Skeletal muscle satellite cell (primary cell): ENCODE data around the gene LAPTM4A.

ENCODE experiments used
- H3K27me3 ChIP-seq: 2 replicates; pipeline ENCODE4 v1.7.0; 2013; ENCODE audit warnings: low read length; ENCODE audit not compliant: control insufficient read depth, insufficient read depth
- H3K36me3 ChIP-seq: 2 replicates; pipeline ENCODE4 v1.7.0; 2013; ENCODE audit warnings: mild to moderate bottlenecking, control low read depth, low read length; ENCODE audit not compliant: insufficient read depth
- H3K4me1 ChIP-seq: 2 replicates; pipeline ENCODE4 v1.7.0; 2013; ENCODE audit warnings: low read length; ENCODE audit not compliant: control insufficient read depth, insufficient read depth
- H3K4me2 ChIP-seq: 2 replicates; pipeline ENCODE4 v1.7.0; 2013; ENCODE audit warnings: mild to moderate bottlenecking, low read length
- H3K4me3 ChIP-seq: 2 replicates; pipeline ENCODE4 v1.7.0; 2013; ENCODE audit warnings: low read length
- H3K9ac ChIP-seq: 2 replicates; pipeline ENCODE4 v1.7.0; 2013; ENCODE audit warnings: mild to moderate bottlenecking, low read depth, low read length, moderate library complexity
- H3K9me3 ChIP-seq: replicated peaks from 2 replicates; pipeline ENCODE4 v1.7.0; 2013; ENCODE audit warnings: mild to moderate bottlenecking, control low read depth, low read length

The LAPTM4A gene

GRCh38 chr2:20012282-20013125, 38.9 kb downstream of the LAPTM4A start, which contains the start of gene MATN3:
Gene MATN3 (minus strand): TSS chr2:20012668. CDS start chr2:20012631, 37 bp downstream.
- Histone ChIP-seq H3K36me3 (no peaks in the 10 kb centered on the region), H3K9ac (peak within 1 kb of the TSS; percentile 84), H3K4me1 (peaks cover 8% of the 10 kb centered on the region), H3K27me3 (peaks cover 10% of the 10 kb centered on the region), H3K4me2 (peak within 1 kb of the TSS; percentile 92), H3K9me3 (no peaks in the 10 kb centered on the region), H3K4me3 (peak within 1 kb of the TSS; percentile 73)

GRCh38 chr2:20012032-20012281, 39.5 kb downstream of the LAPTM4A start:
- no peaks in the 10 kb centered on the region for H3K9me3 ChIP-seq
- H3K4me3 ChIP-seq, result peak overlapping the region; percentile 73
- H3K4me1 ChIP-seq, result peaks cover 8% of the 10 kb centered on the region
- H3K36me3 ChIP-seq, result no peaks in the 10 kb centered on the region
- peak overlapping the region; percentile 92 for H3K4me2 ChIP-seq
- peak overlapping the region; percentile 84 for H3K9ac ChIP-seq
- H3K27me3 ChIP-seq, result peaks cover 10% of the 10 kb centered on the region

DNA sequence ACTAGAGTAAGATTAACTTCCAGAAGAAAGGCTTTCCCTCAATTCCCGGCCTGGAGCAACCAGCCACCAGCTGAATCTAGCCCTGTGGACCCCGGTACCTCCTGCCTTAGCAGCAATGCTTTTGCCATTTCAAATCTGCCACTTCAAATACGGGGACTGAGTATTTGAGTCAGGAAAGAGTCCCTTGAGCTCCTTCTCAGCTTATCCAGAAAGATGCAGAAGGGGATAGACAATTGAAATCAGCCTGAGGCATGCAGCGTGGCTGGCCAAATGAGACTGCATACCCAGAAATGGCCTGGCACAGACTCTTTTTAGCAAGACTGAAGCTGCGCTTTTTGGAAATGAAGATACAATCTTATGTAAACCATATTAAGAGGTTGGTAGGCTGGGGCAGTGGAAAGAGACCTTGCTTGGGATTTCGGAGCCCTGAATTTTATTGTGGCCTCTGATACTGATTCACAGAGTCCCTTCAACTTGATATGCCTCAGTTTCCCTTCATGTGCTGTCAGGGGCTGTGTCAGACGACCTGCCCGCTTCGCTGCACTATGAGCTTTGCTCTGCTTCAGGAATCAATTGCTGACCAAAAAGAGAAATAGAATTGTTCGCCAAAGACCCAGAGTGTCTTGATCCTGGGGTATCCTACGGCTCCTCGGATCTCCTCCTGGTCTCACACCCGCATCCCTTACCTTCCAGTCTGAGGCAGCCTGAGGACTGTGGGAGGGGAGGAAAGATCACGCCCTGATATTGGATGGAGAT, 40.0 kb downstream of the LAPTM4A start:
- Histone ChIP-seq H3K9me3 (no peaks in the 10 kb centered on the region), H3K4me3 (no peak overlapping the region), H3K9ac (peak overlapping the region; percentile 84)

DNA sequence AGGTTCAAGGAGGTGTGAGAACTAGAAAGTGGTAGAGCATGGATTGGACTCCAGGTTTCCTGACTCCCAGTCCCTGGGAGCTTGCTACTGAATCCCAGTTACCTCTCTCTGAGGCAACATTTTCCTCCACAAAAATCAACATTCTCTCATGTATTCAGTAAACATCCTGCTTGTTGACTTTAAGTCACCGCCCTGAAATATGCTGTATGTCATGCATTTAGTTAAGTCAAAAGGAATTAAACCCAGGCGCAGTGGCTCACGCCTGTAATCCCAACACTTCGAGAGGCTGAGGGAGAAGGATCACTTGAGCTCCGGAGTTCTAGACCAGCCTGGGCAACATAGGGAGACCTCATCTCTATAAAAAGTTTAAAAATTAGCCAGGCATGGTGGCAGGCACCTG, 42.7 kb downstream of the LAPTM4A start:
- no peak overlapping the region for H3K9ac ChIP-seq
- H3K4me3 ChIP-seq, result no peak overlapping the region
- H3K27me3 ChIP-seq, result peaks cover 10% of the 10 kb centered on the region
- H3K4me1 ChIP-seq, result peaks cover 8% of the 10 kb centered on the region
- no peaks in the 10 kb centered on the region for H3K9me3 ChIP-seq
- H3K4me2 ChIP-seq, result no peak overlapping the region
- no peaks in the 10 kb centered on the region for H3K36me3 ChIP-seq

More for the DNA sequence above, 40.0 kb downstream of the LAPTM4A start:
- peak overlapping the region; percentile 92 for H3K4me2 ChIP-seq
- H3K36me3 ChIP-seq, result no peaks in the 10 kb centered on the region
- H3K4me1 ChIP-seq, result peaks cover 8% of the 10 kb centered on the region
- H3K27me3 ChIP-seq, result peaks cover 10% of the 10 kb centered on the region

DNA sequence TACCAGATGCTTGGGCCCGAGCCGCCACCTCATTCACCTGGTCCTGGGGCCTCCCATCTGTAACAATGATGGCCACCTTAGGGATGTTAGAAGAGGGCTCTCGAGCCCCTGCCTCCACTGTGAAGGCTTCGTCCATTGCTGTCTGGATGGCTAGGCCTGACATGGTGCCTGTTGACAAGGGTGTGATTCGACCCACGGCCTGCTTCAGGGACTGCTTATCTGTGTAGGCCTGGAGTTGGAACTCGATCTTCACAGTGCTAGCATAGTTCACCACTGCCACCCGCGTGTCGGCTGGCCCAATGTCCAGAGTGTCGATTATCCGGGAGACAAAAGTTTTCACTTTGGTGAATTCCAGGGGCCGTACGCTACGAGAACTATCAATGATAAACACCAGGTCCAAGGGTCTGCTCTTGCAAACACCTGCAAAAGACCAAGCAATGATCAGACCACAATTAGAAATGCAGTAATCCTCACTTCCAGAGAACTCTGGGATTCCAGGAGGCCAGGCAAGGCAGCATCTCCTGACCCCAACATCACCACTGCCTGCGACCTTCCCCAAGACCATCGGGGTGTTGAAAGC, 45.4 kb downstream of the LAPTM4A start:
- no peaks in the 10 kb centered on the region for H3K27me3 ChIP-seq
- no peak overlapping the region for H3K4me2 ChIP-seq
- no peaks in the 10 kb centered on the region for H3K36me3 ChIP-seq
- no peaks in the 10 kb centered on the region for H3K9me3 ChIP-seq
- no peak overlapping the region for H3K4me3 ChIP-seq
- H3K9ac ChIP-seq, result no peak overlapping the region
- H3K4me1 ChIP-seq, result no peaks in the 10 kb centered on the region

DNA sequence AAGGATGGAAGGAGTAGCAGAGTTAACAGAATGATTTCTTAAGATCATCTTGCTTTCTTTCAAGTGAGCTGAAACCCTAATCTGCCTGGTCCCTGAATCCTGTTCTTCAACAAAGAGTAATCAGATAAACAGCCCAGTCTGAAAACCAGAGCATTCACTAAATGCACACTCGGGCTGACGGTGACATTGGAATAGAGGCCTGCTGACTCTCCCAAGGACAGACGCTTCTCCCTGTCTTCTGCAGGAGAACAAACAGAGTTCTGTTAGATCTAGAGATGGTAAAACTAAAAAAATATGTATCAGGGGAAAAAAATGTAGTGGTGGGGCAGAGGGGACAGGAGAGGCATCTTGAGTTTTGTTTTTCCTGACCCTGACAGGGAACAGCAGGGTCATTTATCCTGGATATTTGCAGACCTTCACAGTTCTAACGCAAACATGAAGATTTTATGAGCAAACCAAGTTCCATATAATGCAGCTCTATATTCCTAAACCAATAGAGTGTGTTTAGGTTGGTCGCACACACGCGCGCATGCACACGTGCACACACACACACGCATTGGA, 46.3 kb downstream of the LAPTM4A start:
- H3K9ac ChIP-seq, result no peak overlapping the region
- H3K27me3 ChIP-seq, result no peaks in the 10 kb centered on the region
- H3K9me3 ChIP-seq, result no peaks in the 10 kb centered on the region

GRCh38 chr2:20001361-20001863, 50.0 kb downstream of the LAPTM4A start:
- Histone ChIP-seq H3K9ac (no peak overlapping the region), H3K27me3 (no peaks in the 10 kb centered on the region), H3K4me2 (no peak overlapping the region), H3K36me3 (no peaks in the 10 kb centered on the region), H3K4me1 (no peaks in the 10 kb centered on the region), H3K4me3 (no peak overlapping the region), H3K9me3 (no peaks in the 10 kb centered on the region)

More for the DNA sequence above, 46.3 kb downstream of the LAPTM4A start:
- Histone ChIP-seq H3K4me1 (no peaks in the 10 kb centered on the region), H3K4me3 (no peak overlapping the region), H3K36me3 (no peaks in the 10 kb centered on the region), H3K4me2 (no peak overlapping the region)

- Histone ChIP-seq H3K4me2 (no peak overlapping the region), H3K4me1 (peaks cover 4% of the 10 kb centered on the region), H3K27me3 (no peaks in the 10 kb centered on the region), H3K4me3 (no peak overlapping the region), H3K9ac (no peak overlapping the region), H3K9me3 (no peaks in the 10 kb centered on the region), H3K36me3 (no peaks in the 10 kb centered on the region)
These were observed 57.7 kb downstream of the LAPTM4A start for GRCh38 chr2:19993731-19994130.

DNA sequence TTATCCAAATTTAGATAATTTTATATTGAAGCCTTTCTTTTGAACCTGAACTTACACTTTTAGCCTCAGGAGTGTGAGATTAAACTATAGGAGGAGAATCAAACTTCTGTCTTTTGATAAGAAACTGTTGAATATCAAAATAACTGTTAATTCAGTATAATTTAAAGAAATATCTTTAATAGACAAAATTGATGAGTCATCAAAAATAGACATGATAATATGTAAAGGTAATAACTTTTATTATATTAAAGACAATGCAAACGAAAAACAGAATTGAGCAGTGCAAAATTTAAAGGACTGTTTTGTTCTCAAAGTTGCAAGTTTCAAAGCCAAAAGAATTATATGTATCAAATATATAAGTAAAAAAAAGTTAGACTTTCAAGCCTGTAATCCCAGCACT, 59.5 kb downstream of the LAPTM4A start:
- no peak overlapping the region for H3K4me2 ChIP-seq
- H3K9ac ChIP-seq, result no peak overlapping the region
- H3K4me1 ChIP-seq, result peaks cover 4% of the 10 kb centered on the region
- H3K4me3 ChIP-seq, result no peak overlapping the region
- no peaks in the 10 kb centered on the region for H3K36me3 ChIP-seq
- H3K9me3 ChIP-seq, result no peaks in the 10 kb centered on the region
- no peaks in the 10 kb centered on the region for H3K27me3 ChIP-seq

GRCh38 chr2:19990416-19990728, 61.1 kb downstream of the LAPTM4A start:
- Histone ChIP-seq H3K4me3 (peak overlapping the region; percentile 88), H3K36me3 (no peaks in the 10 kb centered on the region), H3K4me2 (peak overlapping the region; percentile 82), H3K4me1 (peaks cover 4% of the 10 kb centered on the region), H3K27me3 (no peaks in the 10 kb centered on the region), H3K9ac (peak overlapping the region; percentile 81), H3K9me3 (no peaks in the 10 kb centered on the region)

GRCh38 chr2:19989667-19990415, 61.6 kb downstream of the LAPTM4A start, which contains the start of gene WDR35:
Gene WDR35 (minus strand): TSS chr2:19990105. CDS start chr2:19990015, 90 bp downstream.
- H3K4me1 ChIP-seq, result peaks cover 4% of the 10 kb centered on the region

More at GRCh38 chr2:19989667-19990415, 61.6 kb downstream of the LAPTM4A start, which contains the start of gene WDR35:
- no peaks in the 10 kb centered on the region for H3K9me3 ChIP-seq
- peaks cover 2% of the 10 kb centered on the region for H3K36me3 ChIP-seq
- H3K9ac ChIP-seq, result peak within 1 kb of the TSS; percentile 81
- no peaks in the 10 kb centered on the region for H3K27me3 ChIP-seq
- H3K4me3 ChIP-seq, result peak within 1 kb of the TSS; percentile 88
- H3K4me2 ChIP-seq, result peak within 1 kb of the TSS; percentile 82
